ENCODE data around the gene OR2M5. TPM values are rescaled to one million over a fixed set of nuclear protein-coding genes. Genes with fewer than 3 reads are reported as not detected.

Gene OR2M5, protein sequence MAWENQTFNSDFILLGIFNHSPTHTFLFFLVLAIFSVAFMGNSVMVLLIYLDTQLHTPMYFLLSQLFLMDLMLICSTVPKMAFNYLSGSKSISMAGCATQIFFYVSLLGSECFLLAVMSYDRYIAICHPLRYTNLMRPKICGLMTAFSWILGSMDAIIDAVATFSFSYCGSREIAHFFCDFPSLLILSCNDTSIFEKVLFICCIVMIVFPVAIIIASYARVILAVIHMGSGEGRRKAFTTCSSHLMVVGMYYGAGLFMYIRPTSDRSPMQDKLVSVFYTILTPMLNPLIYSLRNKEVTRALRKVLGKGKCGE
- total RNA-seq, result not detected in 2 replicates

DNA sequence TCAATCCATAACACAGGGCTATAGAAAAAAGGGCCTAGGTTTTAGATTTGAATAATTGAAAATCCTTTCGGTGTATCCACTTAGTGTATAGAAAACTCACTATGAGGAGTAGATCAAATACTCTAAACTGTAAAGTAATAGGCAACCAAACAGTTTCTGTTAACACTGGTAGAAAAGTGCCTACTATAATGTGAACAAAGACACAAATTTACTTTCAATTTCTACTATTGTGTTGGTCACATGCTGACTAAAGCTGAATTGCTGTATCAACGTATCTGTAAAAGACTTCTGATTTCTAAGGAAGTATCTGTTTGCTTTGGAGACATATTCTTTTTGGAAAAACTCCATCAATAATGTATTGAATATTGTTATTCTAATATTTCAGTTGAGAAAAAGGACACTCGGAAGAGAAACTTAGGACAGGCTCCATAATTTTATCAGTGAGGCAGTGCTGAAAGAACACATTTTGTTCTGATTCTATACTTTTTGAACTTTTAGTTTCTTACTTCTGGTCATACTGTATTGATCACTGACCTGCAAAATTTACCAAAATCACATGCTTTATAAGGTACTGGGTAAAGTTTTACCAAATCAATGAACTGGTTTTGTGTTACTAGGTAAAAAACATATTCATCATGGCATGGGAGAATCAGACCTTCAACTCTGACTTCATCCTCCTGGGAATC lies at the start of gene OR2M5:
Gene OR2M5 (plus strand): TSS at position 636 of the 686 bp plus-strand sequence. CDS start 0 bp downstream, at position 636.
- H3K4me3 Mint-ChIP-seq, result no peak within 1 kb of the TSS
- no peaks in the 10 kb centered on the region for H3K27me3 Mint-ChIP-seq
- H3K27ac Mint-ChIP-seq, result no peak within 1 kb of the TSS
- no peak for DNase-seq
- no peaks in the 10 kb centered on the region for H3K4me1 Mint-ChIP-seq
- H3K9me3 Mint-ChIP-seq, result peaks cover 7% of the 10 kb centered on the region
- intact Hi-C loops (cut with micrococcal nuclease), result no loop called here
- H3K36me3 Mint-ChIP-seq (ENCODE audit: low read depth), result no peaks in the 10 kb centered on the region

DNA sequence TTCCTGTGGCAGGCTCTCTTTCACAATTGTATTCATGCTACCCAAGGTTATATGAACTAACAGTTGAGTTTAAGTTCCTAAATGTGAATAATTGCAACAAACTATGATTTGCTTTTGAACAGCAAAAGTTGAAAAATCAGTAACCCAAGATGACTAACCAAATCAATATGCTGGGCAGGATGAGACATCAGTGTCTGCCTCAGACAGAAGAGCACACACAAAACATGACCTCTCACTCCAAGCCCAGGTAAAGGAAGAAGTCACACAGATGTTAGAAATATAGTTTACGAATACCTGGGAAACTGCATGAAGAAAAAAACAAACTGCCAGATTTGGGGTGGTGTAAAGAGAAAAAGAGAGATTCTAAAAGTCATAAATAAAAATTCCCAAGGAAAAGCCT lies 46.4 kb upstream of the OR2M5 start:
- Mint-ChIP-seq H3K4me3 (no peak overlapping the region), H3K36me3 (ENCODE audit: low read depth) (no peaks in the 10 kb centered on the region), H3K27me3 (no peaks in the 10 kb centered on the region), H3K4me1 (no peaks in the 10 kb centered on the region), H3K9me3 (no peaks in the 10 kb centered on the region), H3K27ac (no peak overlapping the region)
- DNase-seq, result no peak
- intact Hi-C loops (cut with micrococcal nuclease), result no loop called here

DNA sequence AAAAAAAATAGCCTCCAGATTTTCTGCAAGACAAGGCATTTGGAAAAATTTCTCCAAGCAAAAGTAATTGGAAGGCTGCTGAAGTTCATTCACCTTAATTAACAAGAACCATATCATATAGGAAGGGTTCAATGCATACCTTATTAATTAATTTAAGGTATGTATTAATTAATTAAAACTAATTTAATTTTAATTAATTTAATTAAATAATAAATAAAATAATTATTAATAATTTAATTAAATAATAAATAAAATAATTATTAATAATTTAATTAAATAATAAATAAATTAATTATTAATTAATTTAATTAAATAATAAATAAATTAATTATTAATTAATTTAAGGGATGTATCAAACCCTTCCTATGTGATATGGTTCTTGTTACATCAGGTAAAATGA lies 42.1 kb upstream of the OR2M5 start:
- Mint-ChIP-seq H3K27me3 (no peaks in the 10 kb centered on the region), H3K4me3 (no peak overlapping the region), H3K36me3 (ENCODE audit: low read depth) (no peaks in the 10 kb centered on the region)

DNA sequence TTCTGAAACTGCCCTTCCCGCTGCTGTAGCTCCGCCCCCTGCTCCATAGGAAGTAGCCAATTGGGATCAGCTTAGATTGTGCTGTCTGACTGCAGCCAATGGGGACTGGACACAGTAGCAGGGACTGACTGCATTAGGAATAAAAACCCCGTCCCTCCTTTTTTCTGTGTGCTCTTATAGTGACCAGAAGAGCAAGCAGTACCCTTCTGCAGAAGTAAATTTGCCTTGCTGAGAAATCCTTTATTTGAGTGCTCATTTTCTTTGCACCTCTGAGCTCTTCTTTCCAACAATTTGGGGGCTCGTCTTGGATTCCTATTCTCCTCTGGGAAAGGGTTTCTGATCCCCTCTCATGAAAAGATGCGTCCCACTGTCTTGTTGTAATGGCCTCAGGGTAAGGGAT lies 33.8 kb upstream of the OR2M5 start:
- intact Hi-C loops (cut with micrococcal nuclease), result no loop called here
- Mint-ChIP-seq H3K36me3 (ENCODE audit: low read depth) (no peaks in the 10 kb centered on the region), H3K27me3 (no peaks in the 10 kb centered on the region), H3K9me3 (peaks cover 15% of the 10 kb centered on the region), H3K27ac (no peak overlapping the region), H3K4me1 (no peaks in the 10 kb centered on the region), H3K4me3 (no peak overlapping the region)
- no peak for DNase-seq

More for the DNA sequence above, 42.1 kb upstream of the OR2M5 start:
- Mint-ChIP-seq H3K27ac (no peak overlapping the region), H3K4me1 (no peaks in the 10 kb centered on the region), H3K9me3 (no peaks in the 10 kb centered on the region)
- intact Hi-C loops (cut with micrococcal nuclease), result no loop called here
- DNase-seq, result no peak

DNA sequence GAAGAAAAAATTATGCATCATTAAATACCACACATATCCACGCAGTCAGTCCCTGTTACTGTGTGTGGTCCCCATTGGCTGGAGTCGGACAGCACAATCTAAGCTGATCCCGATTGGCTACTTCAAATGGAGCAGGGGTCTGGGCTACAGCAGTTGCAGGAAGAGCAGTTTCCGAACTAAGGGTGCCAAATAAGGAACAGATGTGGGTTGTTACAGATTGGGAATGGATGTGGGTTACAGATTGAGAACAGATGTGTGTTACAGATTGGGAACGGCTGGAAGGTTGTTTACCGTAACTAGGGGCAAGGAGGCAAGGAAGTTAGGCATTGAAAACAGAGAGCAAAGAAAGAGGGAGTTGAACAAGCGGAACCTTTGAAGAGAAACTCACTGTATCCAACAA lies 30.1 kb upstream of the OR2M5 start:
- H3K27me3 Mint-ChIP-seq, result no peaks in the 10 kb centered on the region
- no peak overlapping the region for H3K4me3 Mint-ChIP-seq
- intact Hi-C loops (cut with micrococcal nuclease), result no loop called here
- peaks cover 14% of the 10 kb centered on the region for H3K9me3 Mint-ChIP-seq
- no peaks in the 10 kb centered on the region for H3K36me3 Mint-ChIP-seq (ENCODE audit: low read depth)
- no peaks in the 10 kb centered on the region for H3K4me1 Mint-ChIP-seq
- H3K27ac Mint-ChIP-seq, result no peak overlapping the region
- DNase-seq, result no peak

DNA sequence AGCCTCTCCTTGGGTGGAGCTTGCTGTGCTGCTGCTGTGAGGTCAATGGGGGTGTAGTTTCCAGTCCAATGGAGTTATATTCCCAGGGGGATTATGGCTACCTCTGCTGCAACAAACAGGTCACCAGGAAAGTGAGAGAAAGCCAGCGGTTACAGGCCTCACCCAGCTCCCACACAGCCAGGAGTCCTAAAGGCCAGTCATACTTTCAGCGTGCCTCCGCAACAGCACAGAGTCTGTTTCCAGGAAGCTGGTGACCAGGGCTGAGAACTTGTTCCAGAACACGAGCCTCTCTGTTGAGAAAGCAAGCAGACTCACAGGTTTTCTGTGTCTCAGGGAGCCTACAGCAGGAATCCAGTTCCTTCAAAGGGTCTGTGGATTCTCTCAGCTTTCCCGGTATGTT lies 17.3 kb upstream of the OR2M5 start:
- H3K4me1 Mint-ChIP-seq, result no peaks in the 10 kb centered on the region
- DNase-seq, result no peak
- H3K27me3 Mint-ChIP-seq, result no peaks in the 10 kb centered on the region
- H3K36me3 Mint-ChIP-seq (ENCODE audit: low read depth), result no peaks in the 10 kb centered on the region
- intact Hi-C loops (cut with micrococcal nuclease), result no loop called here
- H3K27ac Mint-ChIP-seq, result no peak overlapping the region
- peaks cover 3% of the 10 kb centered on the region for H3K9me3 Mint-ChIP-seq
- no peak overlapping the region for H3K4me3 Mint-ChIP-seq

DNA sequence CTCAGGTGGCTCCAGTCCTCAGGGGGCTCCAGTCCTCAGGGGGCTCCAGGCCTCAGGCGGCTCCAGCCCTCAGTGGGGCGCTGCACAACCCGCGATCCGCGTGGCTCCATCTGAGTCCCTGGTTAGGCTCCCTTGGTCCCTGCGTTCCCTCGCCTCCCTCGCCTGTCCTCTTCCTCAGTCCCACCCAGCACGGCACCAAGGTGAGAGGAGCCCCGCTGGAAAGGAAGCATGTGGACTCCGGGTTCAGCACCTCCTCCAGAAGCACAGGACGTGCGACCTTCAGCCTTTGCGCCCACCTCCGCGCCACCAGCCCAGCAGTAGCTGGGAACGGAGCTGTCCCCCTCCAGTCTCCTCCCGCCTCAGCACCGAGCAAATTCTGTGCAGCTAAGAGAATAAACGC lies 8.1 kb upstream of the OR2M5 start:
- H3K4me1 Mint-ChIP-seq, result no peaks in the 10 kb centered on the region
- intact Hi-C loops (cut with micrococcal nuclease), result no loop called here
- no peak overlapping the region for H3K27ac Mint-ChIP-seq
- DNase-seq, result no peak
- no peak overlapping the region for H3K4me3 Mint-ChIP-seq
- H3K27me3 Mint-ChIP-seq, result no peaks in the 10 kb centered on the region
- H3K36me3 Mint-ChIP-seq (ENCODE audit: low read depth), result no peaks in the 10 kb centered on the region
- H3K9me3 Mint-ChIP-seq, result no peaks in the 10 kb centered on the region

DNA sequence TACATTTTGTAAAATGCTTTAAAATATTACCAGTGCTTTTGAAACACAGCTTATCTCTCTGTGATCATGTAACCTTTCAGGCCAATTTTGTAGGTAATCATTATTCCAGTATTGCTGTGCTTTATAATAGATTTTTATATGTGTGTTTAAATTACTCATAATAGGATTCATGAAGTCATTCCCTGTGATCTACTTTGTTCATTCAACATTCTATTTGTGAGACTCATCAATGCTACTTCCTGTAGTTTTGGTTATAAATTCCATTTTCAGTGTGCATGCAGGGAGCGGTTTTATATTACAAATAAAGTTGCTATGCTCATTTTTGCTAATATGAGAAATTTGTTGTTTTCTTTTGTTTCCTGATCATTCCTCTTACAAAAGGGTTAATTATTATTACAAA lies 4.1 kb upstream of the OR2M5 start:
- no peak for DNase-seq
- H3K9me3 Mint-ChIP-seq, result peaks cover 7% of the 10 kb centered on the region
- H3K27me3 Mint-ChIP-seq, result no peaks in the 10 kb centered on the region
- H3K4me3 Mint-ChIP-seq, result no peak overlapping the region
- H3K4me1 Mint-ChIP-seq, result no peaks in the 10 kb centered on the region
- H3K36me3 Mint-ChIP-seq (ENCODE audit: low read depth), result no peaks in the 10 kb centered on the region
- intact Hi-C loops (cut with micrococcal nuclease), result no loop called here
- no peak overlapping the region for H3K27ac Mint-ChIP-seq

DNA sequence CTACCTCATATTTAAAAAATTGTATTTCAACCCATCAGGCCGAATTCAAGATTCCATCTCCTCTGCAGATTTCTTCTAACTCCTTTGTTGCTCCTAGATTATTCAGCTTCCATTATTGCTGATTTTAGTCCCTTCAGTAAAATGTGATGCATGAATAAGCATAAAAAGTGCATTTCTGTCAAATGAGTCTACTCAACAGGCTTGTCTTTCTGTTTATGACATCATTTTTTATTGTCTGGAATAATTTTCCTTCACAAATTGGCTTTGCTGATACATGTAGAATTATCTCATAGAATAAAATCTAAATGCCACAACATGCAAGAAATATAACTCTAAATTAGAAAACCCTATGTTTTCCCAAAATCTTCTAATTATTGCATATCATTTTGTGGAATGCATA lies 1.6 kb upstream of the OR2M5 start:
- DNase-seq, result no peak
- Mint-ChIP-seq H3K36me3 (ENCODE audit: low read depth) (no peaks in the 10 kb centered on the region), H3K27me3 (no peaks in the 10 kb centered on the region), H3K27ac (no peak overlapping the region), H3K4me1 (no peaks in the 10 kb centered on the region), H3K4me3 (no peak overlapping the region), H3K9me3 (peaks cover 7% of the 10 kb centered on the region)
- intact Hi-C loops (cut with micrococcal nuclease), result no loop called here

DNA sequence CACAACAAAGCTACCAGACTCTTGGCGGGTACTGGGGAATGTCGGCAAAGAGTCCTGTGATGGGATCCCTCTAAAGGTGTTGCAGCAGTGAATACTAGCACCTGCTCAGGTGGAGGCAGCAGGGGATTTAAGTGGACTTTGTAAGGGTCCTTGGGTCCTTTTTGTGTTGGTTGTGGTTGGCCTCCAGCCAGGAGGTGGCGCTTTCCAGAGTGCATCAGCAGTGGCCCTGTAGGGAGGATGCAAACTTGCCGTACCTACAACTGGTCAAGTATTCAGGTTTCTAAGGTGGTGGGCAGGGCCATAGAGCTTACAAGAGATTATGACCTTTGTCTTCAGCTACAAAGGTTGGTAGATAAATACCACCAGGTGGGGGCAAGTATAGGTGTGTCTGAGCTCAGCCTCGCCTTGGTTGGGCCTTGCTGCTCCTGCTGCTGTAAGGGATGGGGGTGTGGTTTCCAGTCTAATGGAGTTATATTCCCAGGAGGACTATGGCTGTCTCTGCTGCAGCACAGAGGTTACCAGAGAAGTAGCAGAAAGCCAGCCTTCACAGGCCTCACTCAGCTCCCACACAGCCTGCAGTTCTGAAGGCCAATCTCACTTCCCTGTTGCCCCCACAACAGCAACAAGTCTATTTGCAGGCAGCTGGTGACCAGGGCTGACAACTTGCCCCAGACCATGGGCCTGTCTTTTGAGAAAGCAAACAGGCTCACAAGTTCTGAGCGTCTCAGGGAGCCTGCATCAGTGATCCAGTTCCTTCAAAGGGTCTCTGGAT lies 7.3 kb downstream of the OR2M5 start:
- H3K9me3 Mint-ChIP-seq, result no peaks in the 10 kb centered on the region
- no peaks in the 10 kb centered on the region for H3K27me3 Mint-ChIP-seq
- H3K4me3 Mint-ChIP-seq, result no peak overlapping the region
- no peaks in the 10 kb centered on the region for H3K36me3 Mint-ChIP-seq (ENCODE audit: low read depth)
- H3K27ac Mint-ChIP-seq, result no peak overlapping the region
- intact Hi-C loops (cut with micrococcal nuclease), result no loop called here
- H3K4me1 Mint-ChIP-seq, result no peaks in the 10 kb centered on the region
- no peak for DNase-seq

DNA sequence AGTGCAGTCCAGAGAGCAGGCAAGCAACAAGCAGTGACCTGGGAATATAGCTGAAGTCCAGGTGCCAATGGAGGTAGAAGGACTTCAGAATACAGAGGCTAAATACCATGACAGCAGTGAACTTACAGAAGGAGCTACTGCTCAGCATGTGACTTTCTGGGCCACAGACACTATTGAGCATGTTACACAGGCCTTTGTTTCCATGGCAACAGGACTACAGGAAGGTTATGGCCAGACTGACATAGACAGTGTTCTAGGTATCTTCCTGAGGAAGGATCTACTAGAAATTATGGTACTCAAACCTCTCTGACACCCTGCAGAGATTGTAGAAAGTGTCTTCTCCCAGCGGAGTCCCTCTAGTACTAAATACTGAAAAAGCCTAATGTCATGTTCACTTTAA lies 11.0 kb downstream of the OR2M5 start:
- no peaks in the 10 kb centered on the region for H3K27me3 Mint-ChIP-seq
- no peak for DNase-seq
- intact Hi-C loops (cut with micrococcal nuclease), result no loop called here
- no peak overlapping the region for H3K27ac Mint-ChIP-seq
- no peak overlapping the region for H3K4me3 Mint-ChIP-seq
- H3K4me1 Mint-ChIP-seq, result no peaks in the 10 kb centered on the region
- no peaks in the 10 kb centered on the region for H3K36me3 Mint-ChIP-seq (ENCODE audit: low read depth)
- H3K9me3 Mint-ChIP-seq, result no peaks in the 10 kb centered on the region

DNA sequence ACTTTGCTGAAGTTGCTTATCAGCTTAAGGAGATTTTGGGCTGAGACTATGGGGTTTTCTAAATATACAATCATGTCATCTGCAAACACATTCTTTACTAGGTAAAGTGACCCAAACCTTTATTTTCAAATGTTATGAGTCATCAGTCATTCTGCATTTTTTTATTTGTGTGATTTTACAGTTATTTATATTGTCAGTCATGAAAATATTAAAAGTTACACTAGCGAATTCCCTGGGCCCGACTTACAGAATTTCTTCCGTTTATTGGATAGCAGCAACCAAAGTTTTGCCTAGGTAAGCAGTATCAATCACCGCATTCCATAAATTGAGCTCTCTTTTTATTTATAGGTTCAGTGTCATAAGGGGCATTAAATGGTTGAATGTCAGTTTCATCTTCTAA lies 13.8 kb downstream of the OR2M5 start:
- intact Hi-C loops (cut with micrococcal nuclease), result no loop called here
- no peaks in the 10 kb centered on the region for H3K4me1 Mint-ChIP-seq
- H3K4me3 Mint-ChIP-seq, result no peak overlapping the region
- H3K9me3 Mint-ChIP-seq, result no peaks in the 10 kb centered on the region
- no peaks in the 10 kb centered on the region for H3K27me3 Mint-ChIP-seq
- H3K27ac Mint-ChIP-seq, result no peak overlapping the region
- DNase-seq, result no peak
- H3K36me3 Mint-ChIP-seq (ENCODE audit: low read depth), result no peaks in the 10 kb centered on the region

DNA sequence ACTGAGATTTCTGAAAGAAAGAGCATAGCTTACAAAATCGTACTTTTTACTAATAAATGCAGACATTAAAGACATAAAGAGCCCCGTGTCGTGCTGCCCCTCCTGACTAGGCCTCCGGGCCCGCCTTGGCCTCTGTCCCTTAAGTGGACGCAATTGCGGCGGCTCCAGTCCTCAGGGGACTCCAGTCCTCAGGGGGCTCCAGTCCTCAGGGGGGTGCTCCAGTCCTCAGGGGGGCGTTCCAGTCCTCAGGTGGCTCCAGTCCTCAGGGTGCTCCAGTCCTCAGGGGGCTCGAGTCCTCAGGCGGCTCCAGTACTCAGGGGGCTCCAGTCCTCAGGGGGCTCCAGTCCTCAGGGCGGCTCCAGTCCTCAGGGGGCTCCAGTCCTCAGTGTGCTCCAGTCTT lies 19.1 kb downstream of the OR2M5 start:
- intact Hi-C loops (cut with micrococcal nuclease), result no loop called here
- no peak overlapping the region for H3K4me3 Mint-ChIP-seq
- no peaks in the 10 kb centered on the region for H3K9me3 Mint-ChIP-seq
- no peak for DNase-seq
- H3K36me3 Mint-ChIP-seq (ENCODE audit: low read depth), result no peaks in the 10 kb centered on the region
- no peak overlapping the region for H3K27ac Mint-ChIP-seq
- no peaks in the 10 kb centered on the region for H3K27me3 Mint-ChIP-seq
- no peaks in the 10 kb centered on the region for H3K4me1 Mint-ChIP-seq

DNA sequence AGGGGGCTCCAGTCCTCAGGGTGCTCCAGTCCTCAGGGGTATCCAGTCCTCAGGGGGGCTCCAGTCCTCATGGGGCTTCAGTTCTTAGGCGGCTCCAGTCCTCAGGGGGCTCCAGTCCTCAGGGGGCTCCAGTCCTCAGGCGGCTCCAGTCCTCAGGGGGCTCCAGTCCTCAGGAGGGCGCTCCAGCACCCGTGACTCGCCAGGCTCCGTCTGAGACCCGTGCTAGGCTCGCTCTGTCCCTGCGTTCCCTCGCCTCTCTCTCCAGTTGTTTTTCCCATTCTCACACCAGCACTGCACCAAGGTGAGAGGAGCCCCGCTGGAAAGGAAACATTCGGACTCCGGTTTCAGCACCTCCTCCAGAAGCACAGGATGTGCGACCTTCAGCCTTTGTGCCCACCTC lies 20.2 kb downstream of the OR2M5 start:
- H3K4me3 Mint-ChIP-seq, result no peak overlapping the region
- H3K27me3 Mint-ChIP-seq, result no peaks in the 10 kb centered on the region
- DNase-seq, result no peak
- no peaks in the 10 kb centered on the region for H3K36me3 Mint-ChIP-seq (ENCODE audit: low read depth)
- no peaks in the 10 kb centered on the region for H3K4me1 Mint-ChIP-seq
- no peak overlapping the region for H3K27ac Mint-ChIP-seq
- no peaks in the 10 kb centered on the region for H3K9me3 Mint-ChIP-seq
- intact Hi-C loops (cut with micrococcal nuclease), result no loop called here
